GM23338 (cell line): ENCODE data around the gene SUPT6H.

Experiments used
- CREB1 ChIP-seq: fragments of 250-450 bp; sonication (Bioruptor Pico); IDR thresholded peaks from 2 replicates; pipeline ENCODE4 v1.5.0; 2020; ENCODE audit warnings: low read depth, mild to moderate bottlenecking, moderate library complexity
- ETS1 ChIP-seq: IDR thresholded peaks from 2 replicates; pipeline ENCODE4 v1.6.1; 2016; ENCODE audit warnings: antibody characterized with exemption
- EZH2 ChIP-seq: fragments of 200-600 bp; sonication (generic); IDR thresholded peaks from one replicate; pipeline ENCODE4 v1.8.0; 2017; ENCODE audit warnings: antibody characterized with exemption, mild to moderate bottlenecking, low read depth; ENCODE audit not compliant: unreplicated experiment
- EZH2phosphoT487 ChIP-seq: fragments of 200-600 bp; sonication (generic); IDR thresholded peaks from one replicate; pipeline ENCODE4 v1.8.1; 2018; ENCODE audit warnings: antibody characterized with exemption; ENCODE audit not compliant: unreplicated experiment
- POLR2AphosphoS5 ChIP-seq: IDR thresholded peaks from 2 replicates; pipeline ENCODE4 v1.6.1; 2016; ENCODE audit warnings: antibody characterized with exemption, low read depth
- REST ChIP-seq: IDR thresholded peaks from one replicate; pipeline ENCODE4 v1.6.1; 2018; ENCODE audit warnings: antibody characterized with exemption; ENCODE audit not compliant: unreplicated experiment
- STAT1 ChIP-seq: IDR thresholded peaks from one replicate; pipeline ENCODE4 v1.6.1; 2016; ENCODE audit warnings: antibody characterized with exemption; ENCODE audit not compliant: unreplicated experiment
- ZNF331 ChIP-seq: fragments of 250-450 bp; sonication (Bioruptor Pico); IDR thresholded peaks from 2 replicates; pipeline ENCODE4 v1.5.0; 2020; ENCODE audit warnings: low read depth, mild to moderate bottlenecking, moderate library complexity
- TF ChIP-seq, protein P1 (sequence below), 2 experiments: fragments of 200-600 bp in 1 of 2; sonication (generic) in 1 of 2; conservative IDR thresholded peaks; 2 replicates each; pipeline versions ENCODE4 v1.5.1 to v1.6.1; 2016 to 2017; ENCODE audit warnings: antibody characterized with exemption in 2 of 2, low read depth in 2 of 2, mild to moderate bottlenecking in 2 of 2, moderate library complexity in 1 of 2

- TF ChIP-seq POLR2AphosphoS5 (no peak), EZH2 (no peak), REST (no peak), CREB1 (CRISPR knock-in tag) (no peak), EZH2phosphoT487 (no peak), ZNF331 (CRISPR knock-in tag) (no peak), STAT1 (no peak), ETS1 (no peak)
- TF ChIP-seq, protein P1, sequence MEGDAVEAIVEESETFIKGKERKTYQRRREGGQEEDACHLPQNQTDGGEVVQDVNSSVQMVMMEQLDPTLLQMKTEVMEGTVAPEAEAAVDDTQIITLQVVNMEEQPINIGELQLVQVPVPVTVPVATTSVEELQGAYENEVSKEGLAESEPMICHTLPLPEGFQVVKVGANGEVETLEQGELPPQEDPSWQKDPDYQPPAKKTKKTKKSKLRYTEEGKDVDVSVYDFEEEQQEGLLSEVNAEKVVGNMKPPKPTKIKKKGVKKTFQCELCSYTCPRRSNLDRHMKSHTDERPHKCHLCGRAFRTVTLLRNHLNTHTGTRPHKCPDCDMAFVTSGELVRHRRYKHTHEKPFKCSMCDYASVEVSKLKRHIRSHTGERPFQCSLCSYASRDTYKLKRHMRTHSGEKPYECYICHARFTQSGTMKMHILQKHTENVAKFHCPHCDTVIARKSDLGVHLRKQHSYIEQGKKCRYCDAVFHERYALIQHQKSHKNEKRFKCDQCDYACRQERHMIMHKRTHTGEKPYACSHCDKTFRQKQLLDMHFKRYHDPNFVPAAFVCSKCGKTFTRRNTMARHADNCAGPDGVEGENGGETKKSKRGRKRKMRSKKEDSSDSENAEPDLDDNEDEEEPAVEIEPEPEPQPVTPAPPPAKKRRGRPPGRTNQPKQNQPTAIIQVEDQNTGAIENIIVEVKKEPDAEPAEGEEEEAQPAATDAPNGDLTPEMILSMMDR (conservative IDR thresholded peaks at IDR 0.05; ENCODE audit: low read depth in 2 of 2) = no peak
Measured at GRCh38 chr17:28693869-28694268, 31.9 kb downstream of the SUPT6H start.
